Measurements from ENCODE around the gene AHSP.

DNA sequence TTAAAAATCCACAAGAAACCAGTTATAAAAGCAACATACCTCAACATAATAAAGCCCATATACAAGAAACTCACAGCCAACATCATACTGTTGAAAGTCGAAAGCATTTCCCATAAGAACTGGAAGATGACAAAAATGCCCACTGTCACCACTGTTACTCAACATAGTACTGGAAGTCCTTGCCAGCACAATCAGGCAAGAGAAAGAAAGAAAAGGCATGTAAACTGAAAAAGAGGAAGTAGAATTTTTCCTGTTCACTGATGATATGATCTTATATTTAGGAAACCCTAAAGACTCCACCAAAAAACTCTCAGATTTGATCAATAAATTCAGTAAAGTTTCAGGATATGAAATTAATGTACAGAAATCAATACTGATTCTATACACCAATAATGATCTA lies 45.1 kb downstream of the AHSP start:
- TF ChIP-seq CTCF (IDR thresholded peaks at IDR 0.05; ENCODE audit: low read depth, low read length) = no peak
- no peak for TF ChIP-seq POLR2A (IDR thresholded peaks at IDR 0.05; ENCODE audit: extremely low read depth, insufficient read length)
